Measurements from ENCODE around the gene OR2T35. TPM values are rescaled to one million over a fixed set of nuclear protein-coding genes. Genes with fewer than 3 reads are reported as not detected.
A peak's percentile ranks its signal among the peaks of the same experiment; 100 is the strongest.

The OR2T35 gene
- total RNA-seq, 1 donor from 2014 or later, result not detected

DNA sequence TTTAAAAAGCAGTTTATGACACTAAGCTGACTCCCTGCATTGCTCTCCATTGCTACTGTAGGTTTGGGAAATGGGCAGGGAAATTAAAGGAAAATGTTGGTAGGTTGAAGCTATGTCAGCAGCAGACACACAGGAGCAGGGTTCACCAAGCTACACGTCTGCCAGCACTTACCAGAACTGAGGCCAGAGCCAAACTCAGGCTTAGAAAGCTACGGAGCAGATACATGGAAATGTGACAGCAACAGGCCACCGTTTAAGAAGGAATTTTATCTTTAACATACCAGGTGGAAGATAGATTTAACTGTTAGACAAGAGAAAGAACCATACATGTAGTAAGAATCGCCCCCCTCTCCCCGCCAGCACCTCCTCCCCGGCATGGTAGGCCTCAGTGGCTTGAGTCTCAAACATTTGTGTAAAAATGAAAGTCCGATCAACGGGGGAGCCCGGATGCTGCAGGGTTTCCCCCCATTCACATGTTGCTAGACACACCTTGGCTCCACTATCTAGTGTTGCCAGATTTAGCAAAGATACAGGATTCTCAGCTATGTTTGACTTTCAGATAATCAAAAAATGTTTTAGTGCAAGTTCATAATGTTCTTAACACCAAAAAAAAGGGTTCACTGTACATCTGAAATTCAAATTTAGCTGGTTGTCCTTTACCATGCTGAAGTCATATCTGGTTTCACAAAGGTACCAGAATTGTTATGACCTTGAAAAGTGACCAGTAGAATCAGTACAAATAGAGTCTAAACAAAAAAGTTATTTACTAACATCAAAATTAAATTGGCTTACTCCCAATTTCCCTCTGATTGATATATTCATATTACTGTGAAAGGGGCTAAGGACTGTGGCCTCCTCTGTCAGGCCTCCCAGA lies 16.9 kb downstream of the OR2T35 start:
- DNase-seq (ENCODE audit: low read depth), result no peak

GRCh38 chr1:248625971-248626370 lies 19.1 kb downstream of the OR2T35 start:
- no peak for DNase-seq (ENCODE audit: low read depth)

DNA sequence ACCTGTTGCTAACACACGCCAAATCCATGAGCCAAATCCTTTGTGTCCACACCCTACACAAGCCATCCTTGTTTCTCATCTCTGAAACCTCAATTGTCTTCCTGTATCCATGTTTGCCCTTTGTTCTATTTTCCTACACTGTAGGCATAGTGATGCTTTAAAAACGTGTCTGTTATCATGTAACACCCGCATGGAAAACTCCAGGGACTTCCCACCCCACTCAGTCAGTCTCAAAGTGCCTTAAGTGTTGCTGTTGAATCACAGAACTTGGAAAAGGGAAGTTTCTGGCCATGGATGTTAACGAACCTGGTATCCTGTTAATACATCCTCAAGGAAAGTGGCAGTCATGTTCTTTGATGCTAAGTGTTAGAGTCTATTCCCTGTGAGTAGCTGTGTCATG lies 19.9 kb downstream of the OR2T35 start:
- no peak for DNase-seq (ENCODE audit: low read depth)

GRCh38 chr1:248622570-248623001 lies 22.5 kb downstream of the OR2T35 start:
- peak; percentile 33 for DNase-seq (ENCODE audit: low read depth)

DNA sequence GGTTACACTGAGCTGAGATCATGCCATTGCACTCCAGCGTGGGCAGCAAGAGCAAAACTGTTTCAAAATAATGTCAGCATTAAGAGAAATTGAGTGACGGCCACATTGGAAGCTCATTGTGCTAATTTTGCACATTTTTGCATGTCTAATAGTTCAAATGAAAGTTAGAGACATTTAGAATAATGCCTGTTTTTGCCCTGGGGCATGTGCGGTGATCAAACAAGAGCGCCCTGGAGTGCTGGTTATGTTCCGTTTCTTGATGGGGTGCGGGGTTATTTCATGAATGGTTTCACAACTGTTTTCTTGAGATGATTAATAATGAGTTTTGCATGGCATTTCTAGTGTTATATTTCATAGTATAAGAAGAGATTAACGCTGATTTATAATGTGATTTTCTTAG lies 23.3 kb downstream of the OR2T35 start:
- no peak for DNase-seq (ENCODE audit: low read depth)

DNA sequence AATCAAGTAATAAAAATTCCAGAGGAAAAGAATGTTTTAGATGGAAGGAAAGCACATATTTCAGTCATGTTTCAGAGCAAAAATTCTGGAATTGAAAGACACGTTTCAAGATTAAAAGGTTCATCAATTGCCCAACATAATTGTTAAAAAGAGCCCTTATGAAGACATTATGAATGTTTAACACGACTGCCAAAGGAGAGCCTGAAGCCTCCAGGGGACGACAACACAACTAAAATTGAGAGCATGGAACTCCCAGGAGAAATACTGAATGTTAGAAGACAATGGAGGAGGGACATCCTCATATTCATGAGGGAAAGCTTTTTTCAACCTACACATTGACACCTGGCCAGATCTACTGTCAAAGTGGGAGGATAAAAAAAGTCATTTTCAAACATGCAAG lies 26.2 kb downstream of the OR2T35 start:
- DNase-seq (ENCODE audit: low read depth), result peak; percentile 72

- no peak for DNase-seq (ENCODE audit: low read depth)
Measured at GRCh38 chr1:248618119-248618518, 27.0 kb downstream of the OR2T35 start.

GRCh38 chr1:248613742-248614141 lies 31.3 kb downstream of the OR2T35 start:
- DNase-seq (ENCODE audit: low read depth), result no peak

GRCh38 chr1:248611883-248612414 lies 33.1 kb downstream of the OR2T35 start:
- no peak for DNase-seq (ENCODE audit: low read depth)

DNA sequence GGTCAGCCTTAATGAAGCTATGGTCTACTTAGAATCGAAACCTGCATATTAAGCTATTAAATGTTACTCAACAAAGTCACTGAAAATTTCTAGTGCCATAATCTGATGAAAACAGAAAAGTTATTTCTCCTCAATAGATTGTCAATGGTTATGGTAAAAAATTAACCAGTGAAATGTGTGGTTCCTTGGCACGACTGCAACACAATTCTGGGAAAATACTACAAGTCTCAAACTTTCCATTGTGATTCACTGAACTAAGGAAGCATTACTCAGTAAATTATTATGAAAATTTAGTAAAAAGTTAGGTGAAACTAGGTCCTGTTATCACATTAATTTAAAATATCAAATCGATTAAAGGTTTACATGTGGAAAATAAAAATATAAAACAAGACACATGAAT lies 34.8 kb downstream of the OR2T35 start:
- no peak for DNase-seq (ENCODE audit: low read depth)

DNA sequence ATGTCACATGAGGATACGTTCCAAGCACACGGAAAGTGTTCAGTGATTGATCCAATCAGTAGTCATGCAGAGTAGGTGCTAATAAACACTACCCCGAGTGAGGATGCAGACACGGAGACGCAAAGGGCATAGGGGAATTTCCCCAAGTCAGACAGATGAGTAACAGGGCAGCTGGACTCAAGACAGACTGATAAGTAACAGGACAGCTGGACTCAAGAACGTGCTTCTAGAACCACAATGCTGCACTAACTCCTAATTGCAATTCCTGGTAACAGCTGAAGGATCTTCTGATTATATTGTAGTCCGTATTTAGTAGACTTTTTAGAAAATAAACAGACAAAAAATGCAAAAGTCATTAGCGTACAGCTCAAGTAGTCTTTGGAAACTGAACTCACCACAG lies 45.7 kb downstream of the OR2T35 start:
- DNase-seq (ENCODE audit: low read depth), result peak; percentile 78

DNA sequence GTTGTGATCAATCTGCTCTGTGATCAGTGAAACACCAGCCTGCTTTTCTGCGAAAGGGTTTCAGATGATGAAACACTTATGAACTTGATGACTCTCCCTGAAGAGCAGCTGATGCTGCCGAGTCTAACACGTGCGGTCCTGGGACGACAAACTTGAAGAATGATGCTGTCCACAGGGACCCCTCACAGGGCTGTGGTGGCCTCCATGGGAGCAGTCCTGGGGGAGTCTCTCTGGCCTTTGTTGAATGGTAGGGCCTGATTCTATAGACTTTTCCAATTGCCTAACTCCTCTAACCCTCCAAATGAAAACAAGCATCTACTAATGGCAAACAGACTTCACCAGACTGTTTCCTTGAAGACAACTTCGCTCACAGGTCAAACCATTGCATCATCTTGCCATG lies 47.5 kb downstream of the OR2T35 start, which contains the start of gene OR2T10:
TSS of gene OR2T10 (minus strand) at position 112 of the 400 bp plus-strand sequence. CDS start 3,932 bp downstream, outside the sequence.
- peak; percentile 13 for DNase-seq (ENCODE audit: low read depth)

DNA sequence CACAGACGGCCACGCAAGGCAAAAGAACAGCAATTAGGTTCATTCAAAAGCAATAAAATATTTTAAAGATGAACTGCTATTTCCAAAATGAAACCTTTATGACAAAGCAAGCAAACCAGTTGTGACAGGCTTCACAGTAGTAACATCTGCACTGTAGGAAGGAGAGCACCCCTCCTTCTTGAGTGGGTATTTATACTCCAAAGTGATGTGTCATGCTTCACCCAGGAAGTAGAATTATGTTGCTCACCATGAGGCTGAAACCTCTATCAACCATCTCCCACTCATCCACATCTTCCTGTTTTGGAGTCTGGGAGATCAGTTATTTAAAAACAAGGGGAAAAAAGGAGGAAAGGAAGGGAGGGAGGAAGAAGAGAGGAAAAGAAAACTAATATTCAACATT lies 48.5 kb downstream of the OR2T35 start:
- no peak for DNase-seq (ENCODE audit: low read depth)

GRCh38 chr1:248593226-248593625 lies 51.9 kb downstream of the OR2T35 start:
- DNase-seq (ENCODE audit: low read depth), result no peak

GRCh38 chr1:248592655-248593054 lies 52.4 kb downstream of the OR2T35 start:
- DNase-seq (ENCODE audit: low read depth), result peak; percentile 15

DNA sequence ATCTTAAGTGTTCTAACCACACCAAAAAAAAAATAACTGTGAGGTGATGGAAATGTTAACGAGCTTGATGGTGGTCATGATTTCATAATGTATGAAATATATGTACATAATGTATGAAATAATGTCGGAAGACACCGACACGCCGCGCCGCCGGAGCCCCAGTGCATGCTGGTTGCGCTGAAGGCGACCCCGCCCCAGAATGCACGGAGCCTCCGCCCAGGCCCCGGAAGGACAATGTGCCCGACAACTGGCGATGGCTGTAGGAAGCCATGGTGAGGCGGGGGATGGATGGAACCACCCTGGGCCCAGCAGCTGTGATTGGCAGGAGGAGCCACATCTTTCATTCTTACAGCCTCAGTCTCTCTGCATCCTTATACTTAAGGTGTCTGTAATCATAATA lies 55.0 kb downstream of the OR2T35 start:
- no peak for DNase-seq (ENCODE audit: low read depth)

GRCh38 chr1:248589334-248589733 lies 55.7 kb downstream of the OR2T35 start:
- DNase-seq (ENCODE audit: low read depth), result no peak

Other genes starting within 250 kb of the OR2T35 start
- gene OR2T1, start 242.2 kb downstream of the OR2T35 start, total RNA-seq, result not detected in 2 replicates
- not detected in 2 replicates for gene OR2T2, start 199.6 kb downstream of the OR2T35 start, total RNA-seq
- gene OR2T3, start 171.9 kb downstream of the OR2T35 start, total RNA-seq, result not detected in 2 replicates
- gene OR2T5, start 156.7 kb downstream of the OR2T35 start, total RNA-seq, result not detected in 2 replicates
- not detected in 2 replicates for gene OR2G6, start 137.2 kb downstream of the OR2T35 start, total RNA-seq
- not detected in 2 replicates for gene OR2T29, start 82.5 kb downstream of the OR2T35 start, total RNA-seq
- gene OR2T34, start 70.5 kb downstream of the OR2T35 start, total RNA-seq, result not detected in 2 replicates
- not detected in 2 replicates for gene OR2T10, start 47.6 kb downstream of the OR2T35 start, total RNA-seq
- not detected in 2 replicates for gene OR2T11, start 10.2 kb downstream of the OR2T35 start, total RNA-seq
- gene OR2T27, start 10.2 kb upstream of the OR2T35 start, total RNA-seq, result not detected in 2 replicates
- not detected in 2 replicates for gene OR14I1, start 57.5 kb upstream of the OR2T35 start, total RNA-seq
- gene LYPD8, start 110.5 kb upstream of the OR2T35 start, total RNA-seq, result not detected in 2 replicates
- gene SH3BP5L, start 180.6 kb upstream of the OR2T35 start, total RNA-seq, result 26.5 and 30.9 TPM in 2 replicates
- gene ZNF672, start 192.9 kb upstream of the OR2T35 start, total RNA-seq, result 38.9 and 43.4 TPM in 2 replicates
- 54.0 and 61.7 TPM in 2 replicates for gene ZNF692, start 213.8 kb upstream of the OR2T35 start, total RNA-seq

Data from myocyte (in vitro differentiated cells).